B cell (primary cell): ENCODE measurements around the gene NASP. TPM values are rescaled to one million over a fixed set of nuclear protein-coding genes. Genes with fewer than 3 reads are reported as not detected.

ENCODE experiments used
- ATAC-seq: fragments of 200-7000 bp; cut with Tn5 transposase; one replicate; pipeline ENCODE4 v1.10.0; 2021; ENCODE audit warnings: low read depth, mild to moderate bottlenecking, moderate number of reproducible peaks, moderate library complexity
- CTCF ChIA-PET: fragments of 350-600 bp; sonication (Branson Sonifier 250); formaldehyde crosslinking; loops from one replicate; lab custom pipeline; 2021; ENCODE audit warnings: antibody characterized with exemption, inconsistent platforms; lab: Charles Lee
- POLR2A ChIA-PET: fragments of 350-600 bp; sonication (Branson Sonifier 250); formaldehyde crosslinking; loops from one replicate; lab custom pipeline; 2021; ENCODE audit warnings: antibody characterized with exemption; lab: Charles Lee
- DNase-seq: peaks from one replicate; pipeline ENCODE4 v3.0.0; 2013
- H2AFZ ChIP-seq: 2 replicates; pipeline ENCODE4 v1.6.1; 2012; ENCODE audit warnings: mild to moderate bottlenecking, low read depth, low read length; ENCODE audit not compliant: insufficient read depth, poor library complexity, severe bottlenecking
- H3K27ac ChIP-seq, 2 donors: 1 replicate in 1 of 2; 2 replicates in 1 of 2; pipeline ENCODE4 v1.5.1; 2012 to 2013; ENCODE audit warnings: low read length in 2 of 2, mild to moderate bottlenecking in 2 of 2, moderate library complexity in 1 of 2
- H3K27me3 ChIP-seq, 4 experiments: fragments of 200-600 bp in 1 of 4; sonication (generic) in 1 of 4; replicated peaks in 1 of 4; 1 replicate in 2 of 4; 2 replicates in 2 of 4; pipeline versions ENCODE4 v1.6.1 to v1.7.0; 2013 to 2016; ENCODE audit warnings: low read length in 3 of 4, mild to moderate bottlenecking in 2 of 4, mixed read lengths in 1 of 4, moderate library complexity in 1 of 4; ENCODE audit not compliant: insufficient read depth in 4 of 4, control insufficient read depth in 3 of 4; ENCODE audit errors: control extremely low read depth in 1 of 4
- H3K36me3 ChIP-seq, 2 experiments: replicated peaks in 1 of 2; 1 replicate in 1 of 2; 2 replicates in 1 of 2; pipeline versions ENCODE4 v1.6.1 to v1.7.1; 2013; ENCODE audit warnings: low read length in 1 of 2; ENCODE audit not compliant: insufficient read depth in 2 of 2, control insufficient read depth in 1 of 2; ENCODE audit errors: control extremely low read depth in 1 of 2, extremely low read depth in 1 of 2
- H3K4me1 ChIP-seq, 2 donors: fragments of 200-600 bp in 1 of 2; sonication (generic) in 1 of 2; 1 replicate in 1 of 2; 2 replicates in 1 of 2; pipeline versions ENCODE4 v1.5.1 to v1.6.1; 2013 to 2017; ENCODE audit warnings: low read length in 2 of 2; ENCODE audit not compliant: control insufficient read depth in 2 of 2, insufficient read depth in 2 of 2
- H3K4me2 ChIP-seq: replicated peaks from 2 replicates; pipeline ENCODE3; 2012; ENCODE audit warnings: mild to moderate bottlenecking, low read depth, low read length; ENCODE audit not compliant: poor library complexity, severe bottlenecking
- H3K4me3 ChIP-seq, 5 experiments: fragments of 200-600 bp in 1 of 5; sonication (generic) in 1 of 5; 1 replicate in 3 of 5; 2 replicates in 2 of 5; pipeline versions ENCODE4 v1.5.1 to v1.7.0; 2011 to 2016; ENCODE audit warnings: low read length in 4 of 5, mild to moderate bottlenecking in 4 of 5, low read depth in 2 of 5, control low read depth in 1 of 5, moderate library complexity in 1 of 5; ENCODE audit not compliant: insufficient read depth in 1 of 5; ENCODE audit errors: control extremely low read depth in 1 of 5, extremely low read depth in 1 of 5
- H3K79me2 ChIP-seq: fragments of 200-600 bp; sonication (generic); one replicate; pipeline ENCODE4 v1.6.0; 2016; ENCODE audit warnings: low read length; ENCODE audit not compliant: control insufficient read depth, insufficient read depth
- H3K9ac ChIP-seq: fragments of 200-600 bp; sonication (generic); 2 replicates; pipeline ENCODE4 v1.6.1; 2017; ENCODE audit warnings: mild to moderate bottlenecking, low read length, moderate library complexity
- H3K9me3 ChIP-seq, 3 donors: one replicate each; pipeline versions ENCODE4 v1.6.1 to v1.7.1; 2013; ENCODE audit warnings: low read length in 2 of 3; ENCODE audit not compliant: control insufficient read depth in 2 of 3, insufficient read depth in 1 of 3; ENCODE audit errors: control extremely low read depth in 1 of 3
- H4K20me1 ChIP-seq: 2 replicates; pipeline ENCODE4 v1.6.0; 2012; ENCODE audit warnings: mild to moderate bottlenecking, low read length; ENCODE audit not compliant: insufficient read depth, control insufficient read depth, poor library complexity, severe bottlenecking
- H3K27ac Mint-ChIP-seq: one replicate; pipeline ENCODE4 v1.8.0; 2021; ENCODE audit warnings: mixed read lengths
- H3K27me3 Mint-ChIP-seq: one replicate; pipeline ENCODE4 v1.8.0; 2021; ENCODE audit warnings: mixed read lengths
- H3K4me1 Mint-ChIP-seq: one replicate; pipeline ENCODE4 v1.8.0; 2021; ENCODE audit warnings: mixed read lengths
- H3K4me3 Mint-ChIP-seq: one replicate; pipeline ENCODE4 v1.8.0; 2021; ENCODE audit warnings: mixed read lengths
- H3K9me3 Mint-ChIP-seq: one replicate; pipeline ENCODE4 v1.8.0; 2022; ENCODE audit warnings: mixed read lengths; ENCODE audit not compliant: insufficient read depth
- CTCF ChIP-seq: fragments of 200-600 bp; IDR thresholded peaks from one replicate; pipeline ENCODE4 v1.8.0; 2022; ENCODE audit warnings: antibody characterized with exemption, mild to moderate bottlenecking
- EZH2 ChIP-seq: IDR thresholded peaks from 2 replicates; pipeline ENCODE4 v1.6.1; 2012; ENCODE audit warnings: borderline replicate concordance, low read depth, mild to moderate bottlenecking, moderate library complexity, low read length; ENCODE audit not compliant: insufficient read depth, poor library complexity, severe bottlenecking
- WGBS: methylation state at CpG from one replicate; pipeline ENCODE4 v1.1.5; 2013; ENCODE audit warnings: missing lambda C conversion rate; ENCODE audit not compliant: insufficient coverage; 5-methylcytosine and 5-hydroxymethylcytosine counted together
- intact Hi-C: fragments of 100-400 bp; cut with micrococcal nuclease; formaldehyde crosslinking; loops from one replicate; pipeline ENCODE4 v1.10.0; 2022
- polyA plus RNA-seq: library from polyadenylated mRNA; depleted of rRNA; stranded (reverse); fragments of >200 nt; gene quantifications from 2 replicates; pipeline ENCODE4 v1.2.3, GENCODE V29; 2012
- total RNA-seq, 2 donors: library from RNA; stranded (reverse); fragments of 120-200 nt in 1 of 2; gene quantifications; 1 replicate in 1 of 2; 2 replicates in 1 of 2; pipeline versions ENCODE4 v1.2.3 to v1.2.4, GENCODE V29; 2013 to 2022

The NASP gene
- total and polyA plus RNA-seq, 2 donors (not counting 1 experiment from before 2014, with no cell fraction given) = 61.0 to 151 TPM

GRCh38 chr1:45550401-45551351, 33.2 kb upstream of the NASP start, which contains the start of gene AKR1A1:
TSS of gene AKR1A1 (plus strand) at chr1:45550826. CDS start at chr1:45561795, 10,969 bp downstream.
- H3K9me3 Mint-ChIP-seq = no peaks in the 10 kb centered on the region
- ChIA-PET POLR2A (interaction anchor here (0.7 to 2.2 kb wide), 6 partner anchors 9 to 751 kb away, joined by 3 to 27 read pairs (median 5); partner anchors contain the start of genes CCDC163, MMACHC, PLK3 and PRDX1), CTCF (interaction anchor here (0.5 to 1.9 kb wide), 8 partner anchors 19 to 191 kb away, joined by 3 to 26 read pairs (median 4); partner anchors contain the start of genes CCDC163, MMACHC and NASP)
- peak; percentile 96 for DNase-seq
- H3K9ac ChIP-seq = peak within 1 kb of the TSS; percentile 96
- peak within 1 kb of the TSS; percentile 75 for H3K4me2 ChIP-seq
- peaks cover 23 to 28% of the 10 kb centered on the region in 2 donors for H3K4me1 ChIP-seq
- H4K20me1 ChIP-seq = peaks cover 2% of the 10 kb centered on the region
- no peak for TF ChIP-seq EZH2
- no peak for TF ChIP-seq CTCF
- H2AFZ ChIP-seq = peak within 1 kb of the TSS; percentile 96
- H3K9me3 ChIP-seq = no peaks in the 10 kb centered on the region
- H3K4me3 ChIP-seq = peak within 1 kb of the TSS; percentile 65 to 100 (median 90)
- H3K36me3 ChIP-seq = peaks cover 0 to 13% of the 10 kb centered on the region in 2 experiments
- peak; percentile 93 for ATAC-seq
- intact Hi-C loops = loop anchor here (1.0 kb wide), 4 partner anchors 20 to 50 kb away; partner anchors contain the start of genes CCDC163, MMACHC and PRDX1
- H3K79me2 ChIP-seq = peaks cover 53% of the 10 kb centered on the region
- peak within 1 kb of the TSS; percentile 96 for H3K27ac Mint-ChIP-seq
- peaks cover 30% of the 10 kb centered on the region for H3K4me1 Mint-ChIP-seq
- 3% methylated on average over 44 of the region's 47 CpGs for WGBS
- no peaks in the 10 kb centered on the region for H3K27me3 ChIP-seq
- H3K27ac ChIP-seq = peak within 1 kb of the TSS; percentile 84 to 96
- peak within 1 kb of the TSS; percentile 97 for H3K4me3 Mint-ChIP-seq
- H3K27me3 Mint-ChIP-seq = no peaks in the 10 kb centered on the region
